Astrocyte of the cerebellum (primary cell): Measurements from ENCODE around the gene GNL3.
A peak's percentile ranks its signal among the peaks of the same experiment; 100 is the strongest.

ENCODE experiments used
- DNase-seq: peaks from one replicate; pipeline ENCODE4 v3.0.0-alpha.2; 2011; ENCODE audit warnings: low read depth
- H3K4me3 ChIP-seq: 2 replicates; pipeline ENCODE4 v1.5.1; 2011; ENCODE audit warnings: mild to moderate bottlenecking, low read depth, low read length, moderate library complexity
- CTCF ChIP-seq: IDR thresholded peaks from 2 replicates; pipeline ENCODE4 v1.5.1; 2012; ENCODE audit warnings: low read length, low read depth, moderate library complexity, mild to moderate bottlenecking; ENCODE audit errors: missing control alignments
- in situ Hi-C: cut with HindIII; loops from 2 replicates; pipeline ENCODE4 v1.10.0; 2017; ENCODE audit warnings: low sequenced_read_pairs

GNL3 gene

GRCh38 chr3:52742418-52743041, 56.7 kb downstream of the GNL3 start:
- TF ChIP-seq CTCF, result peak; percentile 58
- no peak overlapping the region for H3K4me3 ChIP-seq
- DNase-seq, result peak; percentile 3
- in situ Hi-C loops, result no loop called here

DNA sequence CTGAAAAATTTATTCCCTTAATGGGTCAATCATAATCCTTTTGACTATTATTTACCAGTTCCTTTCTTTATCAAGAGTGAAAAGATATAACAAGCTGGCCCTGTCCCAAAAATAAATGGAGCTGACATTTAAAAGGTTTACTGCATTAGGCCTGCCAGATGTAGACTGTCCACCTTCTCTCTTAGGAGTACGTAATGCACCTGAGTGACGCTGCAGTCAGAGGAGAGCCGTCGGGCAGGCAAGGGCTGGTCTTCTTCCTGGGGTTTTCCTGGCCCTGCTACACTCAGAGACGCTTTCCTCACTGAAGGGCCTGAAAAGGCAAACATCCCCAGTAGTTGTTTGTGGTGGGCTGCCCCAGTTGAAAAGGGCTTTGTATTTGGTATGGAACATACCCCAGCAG, 57.3 kb downstream of the GNL3 start:
- in situ Hi-C loops, result no loop called here
- TF ChIP-seq CTCF, result no peak
- no peak for DNase-seq
- no peak overlapping the region for H3K4me3 ChIP-seq

GRCh38 chr3:52743721-52744120, 57.9 kb downstream of the GNL3 start:
- no peak for TF ChIP-seq CTCF
- H3K4me3 ChIP-seq, result no peak overlapping the region
- DNase-seq, result no peak
- in situ Hi-C loops, result no loop called here
